GM19395 (cell line): ENCODE data around the gene PC.
A peak's percentile ranks its signal among the peaks of the same experiment; 100 is the strongest.
"Not testable (repeated sequence)": the region's sequence is repeated elsewhere in the genome, so short reads cannot be mapped to it uniquely, and the experiment has no call there.

Source experiments
- ATAC-seq: cut with Tn5 transposase; IDR thresholded peaks from one replicate; pipeline ENCODE4 v1.9.1; 2021; ENCODE audit warnings: mild to moderate bottlenecking, moderate library complexity; ENCODE audit not compliant: unreplicated experiment

The PC gene

GRCh38 chr11:66845143-66845875 lies 112.9 kb downstream of the PC start:
- ATAC-seq: no peak

GRCh38 chr11:66844496-66845142 lies 113.6 kb downstream of the PC start:
- no peak for ATAC-seq

- peak; percentile 22 for ATAC-seq
Measured at GRCh38 chr11:66843776-66844495, 114.2 kb downstream of the PC start.

- ATAC-seq: peak; percentile 80
Measured at GRCh38 chr11:66842896-66843775, 115.0 kb downstream of the PC start, which contains the start of gene RCE1. TSS of gene RCE1 (plus strand) at chr11:66843441. CDS start at chr11:66843456, 15 bp downstream.

GRCh38 chr11:66842501-66842895 lies 115.7 kb downstream of the PC start:
- ATAC-seq: peak; percentile 6

- ATAC-seq: no peak
Measured at GRCh38 chr11:66841861-66842260, 116.3 kb downstream of the PC start.

- ATAC-seq: no peak
Measured at GRCh38 chr11:66840317-66841091, 117.7 kb downstream of the PC start.

- ATAC-seq: no peak
Measured at GRCh38 chr11:66835768-66836405, 122.3 kb downstream of the PC start.

- no peak for ATAC-seq
Measured at GRCh38 chr11:66834943-66835342, 123.2 kb downstream of the PC start.

GRCh38 chr11:66834539-66834845 lies 123.7 kb downstream of the PC start:
- no peak for ATAC-seq

- not testable (repeated sequence) for ATAC-seq
Measured at GRCh38 chr11:66824573-66824972, 133.6 kb downstream of the PC start.

GRCh38 chr11:66823700-66824099 lies 134.5 kb downstream of the PC start:
- no peak for ATAC-seq

- ATAC-seq: no peak
Measured at GRCh38 chr11:66820901-66821300, 137.3 kb downstream of the PC start.

GRCh38 chr11:66820381-66820780 lies 137.8 kb downstream of the PC start:
- ATAC-seq: no peak

- no peak for ATAC-seq
Measured at GRCh38 chr11:66818231-66818955, 139.8 kb downstream of the PC start.

GRCh38 chr11:66815646-66816045 lies 142.5 kb downstream of the PC start:
- no peak for ATAC-seq

- ATAC-seq: no peak
Measured at GRCh38 chr11:66814678-66815077, 143.5 kb downstream of the PC start.

GRCh38 chr11:66810576-66811185 lies 147.5 kb downstream of the PC start:
- ATAC-seq: no peak

GRCh38 chr11:66809592-66809991 lies 148.6 kb downstream of the PC start:
- no peak for ATAC-seq
